ENCODE data around the gene KRT4. TPM values are rescaled to one million over a fixed set of nuclear protein-coding genes. Genes with fewer than 3 reads are reported as not detected.

Gene KRT4
- total RNA-seq, 2 experiments from 2014 or later: not detected

GRCh38 chr12:52798003-52798670 lies 15.8 kb downstream of the KRT4 start:
- Mint-ChIP-seq H3K27me3 (no peaks in the 10 kb centered on the region), H3K4me3 (no peak overlapping the region), H3K4me1 (ENCODE audit: low read depth) (peaks cover 5% of the 10 kb centered on the region), H3K27ac (no peak overlapping the region), H3K9me3 (no peaks in the 10 kb centered on the region), H3K36me3 (ENCODE audit: low read depth) (no peaks in the 10 kb centered on the region)
- DNase-seq: no peak
- H3K4me1 ChIP-seq (ENCODE audit: insufficient read depth, low read length): no peaks in the 10 kb centered on the region
- intact Hi-C loops (cut with DNase I, micrococcal nuclease): no loop called here
- ChIA-PET CTCF (no interaction called here), POLR2A (interaction anchor here (0.6 kb wide), 1 partner anchor 1669 kb away, joined by 4 read pairs; no protein-coding TSS in a partner anchor)
- no peaks in the 10 kb centered on the region for H3K9me3 ChIP-seq (ENCODE audit: control insufficient read depth in 1 of 2, insufficient read depth in 1 of 2, low read length in 2 of 2)
- no peak for ATAC-seq (ENCODE audit: poor library complexity)
- H3K27me3 ChIP-seq (ENCODE audit: control insufficient read depth in 1 of 2, insufficient read depth in 2 of 2, low read length in 2 of 2): peaks cover 0 to 4% of the 10 kb centered on the region in 2 experiments
- H3K4me3 ChIP-seq (ENCODE audit: low read length): no peak overlapping the region
- no peak for TF ChIP-seq CTCF (IDR thresholded peaks at IDR 0.05)
- no peaks in the 10 kb centered on the region for H3K36me3 ChIP-seq (ENCODE audit: insufficient read depth, low read length)
- no peak overlapping the region for H3K27ac ChIP-seq (ENCODE audit: low read depth in 1 of 2, low read length in 2 of 2)

GRCh38 chr12:52797529-52797894 lies 16.4 kb downstream of the KRT4 start:
- Mint-ChIP-seq H3K4me1 (ENCODE audit: low read depth) (peaks cover 5% of the 10 kb centered on the region), H3K9me3 (no peaks in the 10 kb centered on the region), H3K27me3 (peaks cover 2% of the 10 kb centered on the region), H3K27ac (no peak overlapping the region), H3K36me3 (ENCODE audit: low read depth) (no peaks in the 10 kb centered on the region), H3K4me3 (no peak overlapping the region)
- CTCF ChIA-PET: no interaction called here
- H3K9me3 ChIP-seq (ENCODE audit: control insufficient read depth in 1 of 2, insufficient read depth in 1 of 2, low read length in 2 of 2): no peaks in the 10 kb centered on the region
- DNase-seq (no peak), ATAC-seq (ENCODE audit: poor library complexity) (no peak)
- H3K36me3 ChIP-seq (ENCODE audit: insufficient read depth, low read length): no peaks in the 10 kb centered on the region
- intact Hi-C loops (cut with DNase I, micrococcal nuclease): no loop called here
- H3K27me3 ChIP-seq (ENCODE audit: control insufficient read depth in 1 of 2, insufficient read depth in 2 of 2, low read length in 2 of 2): peaks cover 0 to 4% of the 10 kb centered on the region in 2 experiments
- POLR2A ChIA-PET: no interaction called here
- no peaks in the 10 kb centered on the region for H3K4me1 ChIP-seq (ENCODE audit: insufficient read depth, low read length)
- TF ChIP-seq CTCF (IDR thresholded peaks at IDR 0.05): no peak
- no peak overlapping the region for H3K27ac ChIP-seq (ENCODE audit: low read depth in 1 of 2, low read length in 2 of 2)
- H3K4me3 ChIP-seq (ENCODE audit: low read length): no peak overlapping the region

GRCh38 chr12:52796839-52797528 lies 16.9 kb downstream of the KRT4 start:
- Histone ChIP-seq H3K27ac (ENCODE audit: low read depth in 1 of 2, low read length in 2 of 2) (no peak overlapping the region), H3K9me3 (ENCODE audit: control insufficient read depth in 1 of 2, insufficient read depth in 1 of 2, low read length in 2 of 2) (no peaks in the 10 kb centered on the region), H3K36me3 (ENCODE audit: insufficient read depth, low read length) (no peaks in the 10 kb centered on the region), H3K4me1 (ENCODE audit: insufficient read depth, low read length) (no peaks in the 10 kb centered on the region), H3K4me3 (ENCODE audit: low read length) (no peak overlapping the region), H3K27me3 (ENCODE audit: control insufficient read depth in 1 of 2, insufficient read depth in 2 of 2, low read length in 2 of 2) (peaks cover 0 to 4% of the 10 kb centered on the region in 2 experiments)
- Mint-ChIP-seq H3K27ac (no peak overlapping the region), H3K27me3 (peaks cover 5% of the 10 kb centered on the region), H3K4me3 (no peak overlapping the region), H3K9me3 (no peaks in the 10 kb centered on the region), H3K36me3 (ENCODE audit: low read depth) (no peaks in the 10 kb centered on the region), H3K4me1 (ENCODE audit: low read depth) (peaks cover 5% of the 10 kb centered on the region)
- no peak for DNase-seq
- POLR2A ChIA-PET: no interaction called here
- TF ChIP-seq CTCF (IDR thresholded peaks at IDR 0.05): no peak
- intact Hi-C loops (cut with DNase I, micrococcal nuclease): no loop called here
- CTCF ChIA-PET: no interaction called here
- ATAC-seq (ENCODE audit: poor library complexity): no peak
